ENCODE results near the gene UGT1A10.
"Not testable (repeated sequence)": the region's sequence is repeated elsewhere in the genome, so short reads cannot be mapped to it uniquely, and the experiment has no call there.

The UGT1A10 gene

DNA sequence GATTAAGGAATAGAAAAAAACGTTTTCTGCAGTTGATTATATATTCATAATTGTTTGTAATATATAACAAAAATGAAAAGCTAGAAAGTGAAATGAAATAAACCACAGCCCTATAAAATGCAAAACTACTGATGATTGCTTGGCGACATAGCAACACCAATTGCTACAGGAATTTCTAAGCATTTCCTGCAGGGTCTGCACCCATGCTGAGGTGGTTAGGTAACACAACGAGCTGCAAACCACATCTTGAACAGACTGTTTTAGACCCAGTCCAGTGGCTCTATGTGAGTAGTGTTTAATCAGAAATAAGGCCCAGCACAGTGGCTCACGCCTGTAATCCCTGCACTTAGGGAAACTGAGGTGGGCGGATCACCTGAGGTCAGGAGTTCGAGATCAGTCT, 18.3 kb downstream of the UGT1A10 start:
- no peak overlapping the region for H3K4me3 ChIP-seq (ENCODE audit: low read depth, low read length)
- DNase-seq (ENCODE audit: low read depth) = no peak

DNA sequence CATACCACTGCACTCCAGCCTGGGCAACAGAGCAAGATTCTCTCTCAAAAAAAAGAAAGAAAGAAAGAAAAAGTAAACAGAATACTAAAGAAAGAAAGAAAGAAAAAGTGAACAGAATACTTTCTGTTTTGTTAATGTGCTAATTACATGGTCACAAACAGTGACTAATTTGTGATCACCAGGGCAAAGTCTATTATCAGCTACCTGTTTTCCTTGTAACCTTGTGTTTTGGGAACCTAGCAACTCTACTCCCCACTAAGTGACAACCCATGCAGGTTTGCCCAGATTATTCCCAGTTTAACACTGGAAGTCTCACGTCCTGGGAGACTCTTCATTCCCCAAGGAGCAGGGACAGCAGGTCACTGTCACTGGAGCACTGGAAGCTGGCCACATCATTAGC, 18.8 kb downstream of the UGT1A10 start:
- H3K4me3 ChIP-seq (ENCODE audit: low read depth, low read length) = no peak overlapping the region
- DNase-seq (ENCODE audit: low read depth) = no peak

DNA sequence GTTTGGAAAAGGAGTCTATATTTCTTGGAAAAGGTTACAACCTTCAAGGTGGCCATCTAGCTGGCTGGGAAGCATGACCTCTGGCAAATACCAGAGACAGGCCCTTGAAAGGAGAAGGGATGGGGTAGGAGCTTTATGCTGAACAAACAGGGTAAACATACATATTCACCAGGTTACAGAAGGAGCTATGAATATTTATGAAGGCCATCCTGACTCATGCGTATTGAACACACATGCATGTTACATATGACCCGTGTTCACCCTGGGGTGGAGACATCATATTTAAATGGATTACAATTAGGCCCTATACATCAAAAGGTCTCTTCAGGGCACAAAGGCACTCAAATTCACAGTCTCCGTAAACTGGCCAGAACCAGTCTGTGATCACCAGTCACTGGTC, 19.7 kb downstream of the UGT1A10 start:
- not testable (repeated sequence) for DNase-seq (ENCODE audit: low read depth); H3K4me3 ChIP-seq (ENCODE audit: low read depth, low read length)

DNA sequence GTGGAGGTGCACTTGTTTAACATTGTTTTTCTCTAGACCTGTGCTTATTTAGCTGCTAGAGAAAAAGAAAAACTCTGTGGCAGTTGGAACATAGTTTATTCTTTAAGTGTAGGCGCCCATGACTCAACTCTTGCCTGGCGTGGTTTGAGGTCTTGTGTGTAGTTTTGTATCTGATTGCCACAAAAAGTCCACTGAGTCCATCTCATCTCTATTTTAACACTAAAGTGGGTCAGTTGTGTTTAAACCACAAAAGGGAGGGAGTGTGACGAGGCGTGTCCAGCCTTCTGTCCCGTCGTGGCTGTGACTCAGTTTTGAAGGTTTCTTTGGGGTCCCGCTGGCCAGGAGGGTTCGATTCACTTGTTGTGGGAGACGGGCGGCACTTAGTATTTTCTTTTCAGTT, 20.2 kb downstream of the UGT1A10 start:
- no peak for DNase-seq (ENCODE audit: low read depth)
- H3K4me3 ChIP-seq (ENCODE audit: low read depth, low read length) = no peak overlapping the region

DNA sequence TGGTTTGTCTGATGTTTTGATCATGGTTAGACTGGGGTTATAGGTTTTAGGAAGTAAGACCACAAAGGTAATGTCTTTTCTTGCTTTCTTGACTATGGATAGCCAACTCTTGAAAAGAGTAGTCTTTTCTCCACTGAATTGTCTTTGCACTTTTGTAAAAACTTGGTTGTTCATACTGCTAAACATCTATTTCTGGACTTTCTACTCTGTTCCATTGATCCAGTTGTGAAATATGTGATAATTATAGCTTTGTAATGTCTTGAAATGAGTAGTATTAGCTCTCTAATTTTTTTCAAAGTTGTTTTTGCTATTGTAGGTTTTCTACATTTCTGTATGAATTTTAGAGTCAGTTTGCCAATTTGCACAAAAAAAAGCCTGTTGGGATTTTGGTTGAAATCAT, 22.4 kb downstream of the UGT1A10 start:
- H3K4me3 ChIP-seq (ENCODE audit: low read depth, low read length) = no peak overlapping the region
- no peak for DNase-seq (ENCODE audit: low read depth)

DNA sequence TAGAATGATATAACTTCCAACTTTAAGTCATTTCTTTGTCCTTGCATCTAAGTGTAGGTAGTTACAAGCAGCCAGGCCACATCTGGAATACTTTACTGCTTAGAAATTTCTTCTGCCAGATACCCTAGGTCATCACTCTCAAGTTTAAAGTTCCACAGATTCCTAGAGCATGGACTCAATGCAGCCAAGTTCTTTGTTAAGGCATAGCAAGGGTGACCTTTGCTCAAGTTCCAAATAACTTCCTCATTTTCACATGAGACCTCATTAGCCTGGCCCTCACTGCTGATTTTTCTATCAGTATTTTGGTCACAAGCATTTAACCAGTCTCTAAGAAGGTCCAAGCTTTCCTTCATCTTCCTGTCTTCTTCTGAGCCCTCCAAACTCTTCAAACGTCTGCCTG, 27.7 kb downstream of the UGT1A10 start:
- no peak for DNase-seq (ENCODE audit: low read depth)
- H3K4me3 ChIP-seq (ENCODE audit: low read depth, low read length) = no peak overlapping the region

DNA sequence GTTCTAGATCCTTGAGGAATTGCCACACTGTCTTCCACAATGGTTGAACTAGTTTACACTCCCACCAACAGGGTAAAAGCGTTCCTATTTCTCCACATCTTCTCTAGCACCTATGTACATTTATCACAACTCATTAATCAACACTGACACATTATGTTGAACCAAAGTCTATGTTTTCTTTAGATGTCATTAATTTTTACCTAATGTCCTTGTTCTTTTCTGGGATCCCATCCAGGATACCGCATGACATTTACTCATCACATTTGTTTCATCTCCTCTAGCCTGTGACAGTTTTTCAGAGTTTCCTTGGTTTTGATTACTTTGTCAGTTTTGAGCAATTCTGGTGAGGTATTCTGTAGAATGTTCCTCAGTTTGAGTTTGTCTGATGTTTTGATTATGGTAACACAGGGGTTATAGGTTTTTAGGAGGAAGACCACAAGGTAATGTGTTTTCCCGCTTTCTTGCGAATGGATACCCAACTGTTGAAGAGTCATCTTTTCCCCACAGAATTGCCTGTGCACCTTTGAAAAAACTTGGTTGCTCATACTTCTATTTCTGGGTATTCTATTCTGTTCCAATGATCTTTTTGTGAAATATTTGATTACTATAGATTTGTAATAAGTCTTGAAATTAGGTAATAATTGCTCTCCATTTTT, 32.5 kb downstream of the UGT1A10 start:
- H3K4me3 ChIP-seq (ENCODE audit: low read depth, low read length) = no peak overlapping the region
- DNase-seq (ENCODE audit: low read depth) = no peak

DNA sequence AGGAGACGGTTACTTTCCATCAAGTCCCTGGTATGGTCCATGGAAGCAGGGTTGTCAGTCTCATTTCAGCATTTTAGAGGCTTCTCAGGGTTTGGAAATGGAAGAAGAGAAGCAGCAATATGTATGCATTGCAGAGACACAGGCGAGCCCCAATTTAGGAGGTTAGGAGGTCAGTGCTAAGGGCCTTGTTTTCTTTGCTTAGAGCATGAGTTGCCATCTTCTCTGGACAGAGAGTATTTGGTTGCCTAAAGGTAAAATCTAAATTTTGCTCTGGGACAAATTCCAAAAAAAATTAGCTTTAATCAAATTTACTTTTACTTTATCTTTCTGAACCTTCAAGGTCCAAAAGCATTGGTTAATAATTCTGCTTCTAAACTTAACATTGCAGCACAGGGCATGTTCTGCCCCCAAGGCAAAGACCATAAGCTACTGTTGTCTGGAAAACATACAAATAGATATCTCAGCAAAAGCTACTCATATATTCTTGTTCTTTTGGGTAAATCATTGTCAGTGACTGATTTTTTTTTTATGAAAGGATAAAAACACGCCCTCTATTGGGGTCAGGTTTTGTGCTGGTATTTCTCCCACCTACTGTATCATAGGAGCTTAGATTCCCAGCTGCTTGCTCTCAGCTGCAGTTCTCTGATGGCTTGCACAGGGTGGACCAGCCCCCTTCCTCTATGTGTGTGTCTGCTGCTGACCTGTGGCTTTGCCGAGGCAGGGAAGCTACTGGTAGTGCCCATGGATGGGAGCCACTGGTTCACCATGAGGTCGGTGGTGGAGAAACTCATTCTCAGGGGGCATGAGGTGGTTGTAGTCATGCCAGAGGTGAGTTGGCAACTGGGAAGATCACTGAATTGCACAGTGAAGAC, 35.3 kb downstream of the UGT1A10 start, which contains the start of gene UGT1A9:
TSS of gene UGT1A9 (plus strand) at position 609 of the 872 bp plus-strand sequence. CDS start at position 646, 37 bp downstream.
- DNase-seq (ENCODE audit: low read depth) = no peak
- no peak within 1 kb of the TSS for H3K4me3 ChIP-seq (ENCODE audit: low read depth, low read length)

DNA sequence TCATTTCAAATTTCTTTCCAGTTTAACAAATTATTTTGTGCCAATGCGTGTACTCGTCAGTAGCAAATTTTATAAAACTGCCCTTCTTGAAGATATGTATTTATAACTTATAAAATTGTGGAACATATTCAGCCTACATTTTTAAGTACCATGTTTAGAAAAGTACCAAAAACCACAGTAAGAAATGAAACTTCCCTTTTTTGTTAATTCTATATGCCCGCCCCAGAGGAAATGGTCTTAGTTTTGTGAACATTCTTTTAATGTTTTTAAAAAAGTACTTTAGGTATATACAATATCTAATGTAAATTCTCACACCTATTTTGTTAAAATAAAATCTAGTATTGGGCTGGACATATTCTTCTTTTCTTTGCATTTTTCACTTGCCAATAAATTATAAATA, 36.6 kb downstream of the UGT1A10 start:
- H3K4me3 ChIP-seq (ENCODE audit: low read depth, low read length) = no peak overlapping the region
- no peak for DNase-seq (ENCODE audit: low read depth)

DNA sequence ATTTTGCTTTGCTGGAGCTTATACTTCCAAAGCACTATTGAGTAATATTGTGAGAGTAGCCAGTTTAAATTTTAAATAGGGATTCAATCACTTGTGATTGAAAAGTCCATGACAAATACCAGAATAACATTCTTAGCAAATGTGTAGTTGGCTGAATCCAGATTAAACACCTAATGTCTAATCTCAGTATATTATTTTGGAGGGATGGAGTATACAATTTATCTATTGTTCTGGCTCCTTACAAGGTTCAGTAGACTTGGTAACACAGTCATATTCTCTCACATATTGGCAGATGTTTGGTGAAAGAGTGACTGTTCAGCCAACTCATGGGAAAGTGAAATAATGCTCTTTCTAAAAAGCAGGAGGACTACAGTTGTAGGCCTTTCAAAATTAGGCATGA, 37.6 kb downstream of the UGT1A10 start:
- no peak overlapping the region for H3K4me3 ChIP-seq (ENCODE audit: low read depth, low read length)
- no peak for DNase-seq (ENCODE audit: low read depth)

DNA sequence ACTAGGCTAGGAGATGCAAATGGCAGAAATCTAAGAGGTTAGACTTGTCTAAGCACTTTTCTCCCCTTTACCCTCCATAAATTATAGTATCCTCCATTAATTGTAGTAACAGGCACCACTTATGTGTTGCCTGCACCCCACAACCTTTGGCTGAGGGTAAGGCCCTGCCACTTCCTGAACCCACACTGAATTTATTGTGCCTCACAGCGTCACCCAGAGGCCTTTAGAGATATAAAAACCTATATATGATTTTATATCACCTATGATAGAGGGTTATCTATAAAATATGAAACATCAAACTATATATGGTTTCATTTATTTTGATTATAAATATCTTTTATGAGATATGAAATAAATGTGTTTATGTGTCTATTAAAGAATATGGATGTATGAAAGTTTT, 38.1 kb downstream of the UGT1A10 start:
- H3K4me3 ChIP-seq (ENCODE audit: low read depth, low read length) = no peak overlapping the region
- no peak for DNase-seq (ENCODE audit: low read depth)

DNA sequence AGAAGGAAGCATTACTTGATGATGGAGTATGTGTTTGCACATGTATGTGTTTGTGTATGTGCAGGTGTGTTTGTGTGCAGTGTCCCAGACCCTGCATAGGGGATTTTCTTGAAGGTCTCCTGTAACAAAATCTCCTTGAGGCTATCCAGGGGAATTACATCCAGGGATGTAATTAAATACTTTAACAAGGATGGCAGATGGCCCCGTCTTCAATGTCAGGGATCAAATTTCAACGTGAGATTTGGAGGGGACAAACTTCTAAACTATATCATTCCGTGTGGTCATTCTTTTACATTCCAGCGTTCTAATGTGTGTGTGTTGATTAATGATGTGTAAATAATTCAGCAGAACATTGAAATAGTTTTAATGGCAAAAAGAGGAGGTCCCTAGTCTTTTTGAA, 38.7 kb downstream of the UGT1A10 start:
- H3K4me3 ChIP-seq (ENCODE audit: low read depth, low read length) = no peak overlapping the region
- DNase-seq (ENCODE audit: low read depth) = no peak

DNA sequence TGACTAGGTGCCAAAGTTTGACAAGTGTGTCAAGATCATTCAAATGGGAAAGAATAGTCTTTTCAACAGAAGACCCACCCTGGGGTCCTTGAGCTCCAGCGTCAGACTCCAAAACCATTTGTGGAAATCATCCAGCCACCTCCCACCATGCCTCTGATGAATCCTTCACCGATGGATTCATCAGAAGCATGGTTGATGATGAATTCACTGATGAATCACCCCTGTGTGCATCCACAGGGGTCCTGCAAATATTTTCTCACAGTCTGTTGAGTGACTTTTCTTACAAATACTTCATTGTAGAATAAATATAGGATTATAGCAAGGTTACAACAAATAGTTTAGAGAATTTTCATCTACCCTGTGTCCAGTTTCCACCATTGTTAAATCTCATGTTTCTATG, 39.8 kb downstream of the UGT1A10 start:
- DNase-seq (ENCODE audit: low read depth) = no peak
- H3K4me3 ChIP-seq (ENCODE audit: low read depth, low read length) = no peak overlapping the region

DNA sequence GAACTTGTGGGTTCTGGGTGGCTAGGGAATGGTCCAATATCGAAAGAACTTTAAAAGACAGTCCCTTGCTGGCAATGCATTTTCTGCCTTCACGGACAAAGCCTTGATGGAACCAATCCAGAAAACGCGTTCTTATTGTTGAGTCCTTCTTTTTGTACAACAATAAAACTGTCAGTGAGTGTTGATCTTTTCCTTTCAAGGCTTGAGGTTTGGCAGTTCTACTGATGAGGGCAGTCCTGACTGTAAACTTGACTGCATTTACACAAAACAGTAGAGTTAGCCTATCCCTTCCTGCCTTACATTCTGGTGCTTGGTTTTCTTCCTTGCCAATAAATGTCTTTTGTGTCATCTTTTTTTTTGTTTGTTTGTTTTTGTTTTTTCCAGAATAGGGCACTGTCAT, 42.9 kb downstream of the UGT1A10 start:
- H3K4me3 ChIP-seq (ENCODE audit: low read depth, low read length) = no peak overlapping the region
- DNase-seq (ENCODE audit: low read depth) = no peak

DNA sequence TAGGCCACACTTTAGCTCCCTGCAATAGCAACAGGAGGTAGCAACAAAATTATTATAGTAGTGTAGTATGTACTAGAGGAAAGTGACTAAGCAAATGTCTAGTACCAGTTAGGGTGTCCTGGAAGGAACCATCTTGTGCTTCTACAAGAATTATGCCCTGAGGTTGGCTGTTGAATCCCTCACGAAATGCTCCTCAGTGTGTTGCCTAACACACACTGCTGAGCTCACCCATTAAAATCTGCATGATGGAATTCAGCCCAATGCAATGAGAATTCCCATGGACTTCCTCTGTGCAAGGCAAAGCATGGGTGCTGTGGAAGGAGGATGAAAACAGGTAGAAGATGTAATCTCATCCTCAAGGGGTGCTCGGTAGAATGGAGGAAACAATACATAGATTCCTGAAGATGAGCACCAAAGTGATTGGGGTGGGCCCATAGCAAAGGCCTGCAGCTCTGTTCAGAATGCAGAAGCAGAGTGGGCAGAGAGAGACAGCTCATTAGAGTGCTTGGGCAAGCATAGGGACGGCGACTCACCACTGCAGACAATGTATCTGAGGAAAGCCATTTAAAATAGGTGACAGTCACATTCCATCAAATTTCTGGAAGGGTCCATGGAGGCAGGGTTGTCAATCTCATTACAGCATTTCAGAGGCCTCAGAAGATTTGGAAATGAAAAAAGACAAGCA, 44.3 kb downstream of the UGT1A10 start:
- no peak for DNase-seq (ENCODE audit: low read depth)
- no peak overlapping the region for H3K4me3 ChIP-seq (ENCODE audit: low read depth, low read length)

DNA sequence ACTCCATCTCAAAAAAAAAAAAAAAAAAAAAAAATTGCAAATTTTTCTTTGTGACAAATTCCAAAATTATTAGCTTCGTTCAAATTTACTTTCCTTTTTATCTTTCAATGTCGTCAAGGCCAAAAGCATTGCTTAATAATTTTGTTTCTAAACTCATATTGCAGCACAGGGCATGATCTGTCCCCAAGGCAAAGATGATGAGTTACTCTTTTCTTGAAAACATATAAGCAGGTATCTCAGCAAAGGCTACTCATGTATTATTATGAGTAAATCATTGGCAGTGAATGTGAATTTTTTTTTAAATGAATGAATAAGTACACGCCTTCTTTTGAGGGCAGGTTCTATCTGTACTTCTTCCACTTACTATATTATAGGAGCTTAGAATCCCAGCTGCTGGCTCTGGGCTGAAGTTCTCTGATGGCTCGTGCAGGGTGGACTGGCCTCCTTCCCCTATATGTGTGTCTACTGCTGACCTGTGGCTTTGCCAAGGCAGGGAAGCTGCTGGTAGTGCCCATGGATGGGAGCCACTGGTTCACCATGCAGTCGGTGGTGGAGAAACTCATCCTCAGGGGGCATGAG, 45.4 kb downstream of the UGT1A10 start, which contains the start of gene UGT1A7:
TSS of gene UGT1A7 (plus strand) at position 381 of the 579 bp plus-strand sequence. CDS start at position 418, 37 bp downstream.
- no peak within 1 kb of the TSS for H3K4me3 ChIP-seq (ENCODE audit: low read depth, low read length)
- no peak for DNase-seq (ENCODE audit: low read depth)

DNA sequence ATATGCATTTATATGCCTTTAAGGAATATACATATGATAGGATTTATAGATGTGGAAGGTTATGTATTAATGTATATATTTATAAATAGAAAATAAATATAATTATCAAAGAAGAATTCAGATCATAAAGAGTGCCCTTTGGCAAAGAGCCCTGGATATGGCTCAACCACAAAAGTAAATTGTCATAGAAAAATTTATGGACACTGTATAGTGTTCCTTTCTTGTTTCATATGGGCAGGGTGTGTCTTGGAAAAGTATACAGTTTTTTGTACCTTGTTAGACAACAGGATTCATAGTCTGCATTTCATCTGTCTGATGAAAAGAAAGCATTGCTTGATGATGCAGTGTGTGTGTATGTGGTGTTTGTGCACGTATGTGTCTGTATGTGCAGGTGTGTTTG, 48.4 kb downstream of the UGT1A10 start:
- H3K4me3 ChIP-seq (ENCODE audit: low read depth, low read length) = no peak overlapping the region
- no peak for DNase-seq (ENCODE audit: low read depth)

DNA sequence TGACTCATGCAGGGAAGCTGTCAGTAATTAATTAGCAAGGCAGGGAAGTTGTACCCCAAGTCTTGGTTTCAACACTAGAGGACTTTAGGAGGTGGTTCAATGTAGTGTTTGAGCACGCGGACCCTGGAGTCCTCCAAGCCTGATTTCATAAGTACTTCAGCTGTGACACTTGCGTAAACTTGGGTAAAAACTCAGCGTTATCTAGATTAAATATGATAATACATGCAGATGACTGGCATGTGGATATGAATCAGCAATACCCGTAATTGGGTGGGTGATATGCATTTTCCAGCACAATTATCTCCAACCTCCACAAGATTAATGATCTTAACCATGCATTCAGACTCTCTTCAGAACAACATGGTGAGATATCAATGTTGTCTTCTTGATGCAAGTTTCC, 50.7 kb downstream of the UGT1A10 start:
- H3K4me3 ChIP-seq (ENCODE audit: low read depth, low read length) = no peak overlapping the region
- no peak for DNase-seq (ENCODE audit: low read depth)

DNA sequence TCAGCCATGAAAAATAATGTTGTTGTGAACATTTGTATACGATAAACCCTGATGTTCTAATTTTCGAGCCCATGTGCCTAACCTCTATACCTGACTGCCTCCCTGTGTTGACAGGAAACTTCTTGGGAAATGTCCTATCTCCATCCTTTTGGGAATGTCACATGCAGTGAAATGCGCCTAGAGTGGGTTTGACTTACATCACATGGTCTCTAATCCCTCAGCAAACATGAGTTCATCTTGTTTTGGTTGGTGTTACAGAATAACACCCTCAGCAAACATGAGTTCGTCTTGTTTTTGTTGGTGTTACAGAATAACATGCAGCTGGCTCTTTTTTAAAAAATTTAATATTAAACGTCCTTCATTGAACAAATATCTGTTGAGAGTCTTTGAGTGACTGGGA, 52.1 kb downstream of the UGT1A10 start:
- no peak overlapping the region for H3K4me3 ChIP-seq (ENCODE audit: low read depth, low read length)
- no peak for DNase-seq (ENCODE audit: low read depth)

DNA sequence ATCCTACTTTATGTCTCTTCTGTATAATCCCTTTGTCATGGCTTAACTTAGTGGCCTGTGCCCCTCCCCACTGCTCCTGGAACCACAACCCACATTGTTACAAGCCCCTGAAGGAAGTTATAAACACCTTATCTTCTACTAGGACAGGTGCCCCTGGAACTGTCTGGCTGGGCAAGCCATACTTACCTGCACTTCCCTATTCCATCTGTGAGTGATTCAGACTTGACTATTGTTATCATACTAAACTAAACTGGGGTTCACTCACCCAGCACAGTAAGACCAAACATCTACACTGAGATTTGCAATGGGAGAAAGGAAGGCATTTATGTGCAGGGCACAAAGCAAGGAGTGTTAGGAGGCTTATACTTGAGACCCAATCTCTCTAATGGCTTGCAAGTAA, 52.8 kb downstream of the UGT1A10 start:
- no peak for DNase-seq (ENCODE audit: low read depth)
- H3K4me3 ChIP-seq (ENCODE audit: low read depth, low read length) = no peak overlapping the region
